PFSK-1 (cell line): ENCODE results near the gene FECH.

ENCODE experiments used
- FOXP2 ChIP-seq: optimal IDR thresholded peaks from 2 replicates; pipeline ENCODE3; 2011; ENCODE audit warnings: borderline replicate concordance, control low read depth, inconsistent platforms; ENCODE audit not compliant: insufficient read depth; ENCODE audit errors: extremely low read length, extremely low read depth
- POLR2AphosphoS5 ChIP-seq: IDR thresholded peaks from 2 replicates; pipeline ENCODE4 v1.6.1; 2012; ENCODE audit warnings: low read depth, mild to moderate bottlenecking, control low read depth, low read length, moderate library complexity
- SIN3A ChIP-seq: IDR thresholded peaks from 2 replicates; pipeline ENCODE4 v1.6.1; 2012; ENCODE audit warnings: mild to moderate bottlenecking, low read length, moderate library complexity, borderline replicate concordance; ENCODE audit not compliant: insufficient read depth
- TAF1 ChIP-seq: IDR thresholded peaks from 2 replicates; pipeline ENCODE4 v1.6.1; 2012; ENCODE audit warnings: low read length, control low read depth, borderline replicate concordance; ENCODE audit not compliant: insufficient read depth
- TF ChIP-seq, protein P1 (sequence below), 2 experiments: IDR thresholded peaks; 2 replicates each; pipeline versions ENCODE4 v1.6.1 to v1.8.0; 2011 to 2012; ENCODE audit warnings: low read depth in 2 of 2, low read length in 2 of 2, control low read depth in 1 of 2, inconsistent platforms in 1 of 2, mild to moderate bottlenecking in 1 of 2, moderate library complexity in 1 of 2; ENCODE audit not compliant: insufficient read depth in 1 of 2

The FECH gene

DNA sequence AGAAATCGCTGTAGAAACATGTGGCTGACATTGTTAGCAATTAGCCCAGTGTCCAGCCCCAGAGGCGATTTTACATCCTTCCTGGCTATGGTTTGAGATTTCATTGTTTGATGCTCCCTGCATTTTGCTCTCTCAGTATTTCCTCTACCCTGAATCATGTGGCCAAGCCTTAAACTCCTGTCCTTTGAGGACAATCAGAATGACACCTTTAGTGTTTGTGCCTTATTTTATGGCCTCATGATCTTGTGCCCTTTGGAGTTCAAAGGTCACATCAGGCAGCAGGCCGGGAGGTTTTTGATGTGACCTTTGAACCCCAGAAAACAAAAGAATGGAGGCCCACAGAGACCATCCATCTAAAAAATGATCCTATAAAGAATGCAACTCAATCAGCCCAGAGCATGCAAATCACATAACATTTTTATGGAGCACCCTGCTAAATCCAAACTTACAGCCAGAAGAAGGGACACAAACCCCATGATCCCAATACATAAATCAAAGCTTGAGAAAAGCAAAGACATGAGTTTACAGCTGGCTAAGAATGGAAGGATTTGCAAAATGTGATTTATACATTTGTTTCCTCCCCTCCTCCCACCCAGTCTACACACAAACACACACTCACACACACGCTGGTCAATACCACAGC, 52.5 kb downstream of the FECH start:
- TF ChIP-seq, protein P1, sequence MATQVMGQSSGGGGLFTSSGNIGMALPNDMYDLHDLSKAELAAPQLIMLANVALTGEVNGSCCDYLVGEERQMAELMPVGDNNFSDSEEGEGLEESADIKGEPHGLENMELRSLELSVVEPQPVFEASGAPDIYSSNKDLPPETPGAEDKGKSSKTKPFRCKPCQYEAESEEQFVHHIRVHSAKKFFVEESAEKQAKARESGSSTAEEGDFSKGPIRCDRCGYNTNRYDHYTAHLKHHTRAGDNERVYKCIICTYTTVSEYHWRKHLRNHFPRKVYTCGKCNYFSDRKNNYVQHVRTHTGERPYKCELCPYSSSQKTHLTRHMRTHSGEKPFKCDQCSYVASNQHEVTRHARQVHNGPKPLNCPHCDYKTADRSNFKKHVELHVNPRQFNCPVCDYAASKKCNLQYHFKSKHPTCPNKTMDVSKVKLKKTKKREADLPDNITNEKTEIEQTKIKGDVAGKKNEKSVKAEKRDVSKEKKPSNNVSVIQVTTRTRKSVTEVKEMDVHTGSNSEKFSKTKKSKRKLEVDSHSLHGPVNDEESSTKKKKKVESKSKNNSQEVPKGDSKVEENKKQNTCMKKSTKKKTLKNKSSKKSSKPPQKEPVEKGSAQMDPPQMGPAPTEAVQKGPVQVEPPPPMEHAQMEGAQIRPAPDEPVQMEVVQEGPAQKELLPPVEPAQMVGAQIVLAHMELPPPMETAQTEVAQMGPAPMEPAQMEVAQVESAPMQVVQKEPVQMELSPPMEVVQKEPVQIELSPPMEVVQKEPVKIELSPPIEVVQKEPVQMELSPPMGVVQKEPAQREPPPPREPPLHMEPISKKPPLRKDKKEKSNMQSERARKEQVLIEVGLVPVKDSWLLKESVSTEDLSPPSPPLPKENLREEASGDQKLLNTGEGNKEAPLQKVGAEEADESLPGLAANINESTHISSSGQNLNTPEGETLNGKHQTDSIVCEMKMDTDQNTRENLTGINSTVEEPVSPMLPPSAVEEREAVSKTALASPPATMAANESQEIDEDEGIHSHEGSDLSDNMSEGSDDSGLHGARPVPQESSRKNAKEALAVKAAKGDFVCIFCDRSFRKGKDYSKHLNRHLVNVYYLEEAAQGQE (IDR thresholded peaks at IDR 0.05; ENCODE audit: insufficient read depth in 1 of 2, low read depth in 2 of 2, low read length in 2 of 2), result no peak
- TF ChIP-seq FOXP2, result no peak
- TF ChIP-seq POLR2AphosphoS5, result no peak
- no peak for TF ChIP-seq SIN3A
- TF ChIP-seq TAF1, result no peak

DNA sequence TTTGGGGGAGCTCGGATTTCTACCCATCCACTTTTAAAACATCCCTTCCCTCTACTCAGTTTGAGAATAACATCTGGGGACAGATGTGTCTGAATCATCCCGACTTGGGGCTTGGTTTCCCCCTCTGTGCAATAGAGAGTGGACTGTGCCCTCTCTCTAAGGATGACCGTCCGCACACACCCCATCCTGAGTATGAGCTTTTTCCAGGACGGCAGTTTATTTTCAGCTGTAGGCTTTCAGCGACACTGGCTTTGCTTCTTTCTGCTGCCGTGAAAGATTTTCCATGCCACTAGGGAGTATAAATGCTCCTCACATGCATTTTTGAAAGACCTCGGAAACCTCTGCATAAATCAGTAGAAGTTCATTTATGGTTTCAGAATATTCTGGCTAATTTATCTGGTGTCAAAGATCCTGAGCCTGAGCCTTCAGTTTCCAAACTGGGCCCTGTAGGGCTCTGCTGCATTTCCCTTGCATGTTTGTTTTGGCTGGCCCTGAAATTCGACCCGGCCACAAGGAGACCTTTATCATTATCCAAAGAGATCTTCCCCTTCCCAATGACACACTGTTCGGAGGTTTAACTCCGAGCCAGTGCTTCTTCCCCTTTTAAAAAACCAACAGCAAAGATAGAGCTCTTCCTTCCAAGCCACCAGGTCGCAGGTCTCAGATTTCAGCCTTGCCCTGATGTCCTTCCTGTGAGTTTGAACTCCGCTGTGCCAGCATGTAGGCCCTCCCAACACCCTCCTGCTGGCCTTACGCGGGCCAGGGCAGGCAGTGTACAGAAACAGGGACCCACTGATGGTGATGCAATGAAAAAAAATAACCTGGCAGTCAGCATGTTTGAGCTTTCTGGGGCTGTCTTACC, 53.3 kb downstream of the FECH start:
- TF ChIP-seq POLR2AphosphoS5 (no peak), FOXP2 (no peak), TAF1 (no peak), SIN3A (no peak)
- TF ChIP-seq, protein P1 (IDR thresholded peaks at IDR 0.05; ENCODE audit: insufficient read depth in 1 of 2, low read depth in 2 of 2, low read length in 2 of 2), result no peak

DNA sequence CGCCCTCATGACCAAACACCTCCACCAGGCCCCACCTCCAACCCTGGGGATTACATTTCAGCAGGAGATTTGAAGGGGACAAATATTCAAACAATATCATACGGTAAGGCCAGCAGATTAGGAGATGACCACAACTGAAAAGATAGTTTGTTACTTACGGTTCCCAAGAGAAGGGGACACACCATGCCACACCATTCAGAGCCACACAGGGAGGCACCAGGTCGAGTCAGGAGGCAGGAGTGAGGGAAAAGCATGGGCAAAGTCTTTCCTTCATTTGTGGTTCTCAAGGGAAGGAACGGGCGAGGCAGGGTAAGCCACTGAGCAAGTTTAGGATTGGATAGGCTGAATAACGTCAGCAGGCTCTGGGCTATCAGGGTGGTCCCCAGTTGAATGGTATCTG, 57.4 kb downstream of the FECH start:
- TF ChIP-seq, protein P1 (IDR thresholded peaks at IDR 0.05; ENCODE audit: insufficient read depth in 1 of 2, low read depth in 2 of 2, low read length in 2 of 2), result no peak
- TF ChIP-seq SIN3A (no peak), POLR2AphosphoS5 (no peak), TAF1 (no peak), FOXP2 (no peak)

DNA sequence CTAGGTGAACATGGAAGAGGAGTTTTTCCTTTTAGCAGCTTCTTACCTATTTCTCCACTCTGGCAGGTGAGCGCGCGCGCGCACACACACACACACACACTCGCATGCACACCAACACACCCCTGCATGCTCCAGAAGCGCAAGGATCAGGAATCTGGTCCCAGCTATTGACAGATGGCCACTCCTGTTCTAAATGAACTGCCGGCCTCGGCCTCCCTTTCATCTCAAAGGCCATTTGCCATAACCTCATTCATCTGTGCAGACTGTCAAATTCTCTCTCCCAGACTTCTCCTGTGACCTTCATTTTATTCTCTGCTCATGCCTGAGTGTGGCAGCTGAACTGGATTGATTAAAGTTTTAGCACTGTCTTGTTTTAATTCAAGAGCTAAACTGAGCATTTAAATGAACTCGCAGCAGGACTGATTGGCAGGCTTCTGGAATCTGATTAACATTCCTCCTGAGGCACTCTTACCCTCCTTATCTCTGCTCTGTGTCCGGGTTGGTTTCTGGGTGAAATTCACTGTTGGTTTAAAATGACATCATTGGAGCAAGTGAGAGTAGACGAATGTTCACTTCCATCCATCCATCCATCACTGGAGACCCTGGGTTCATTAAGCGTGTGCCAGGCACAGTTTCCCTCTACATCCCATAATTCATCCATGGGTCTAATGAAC, 58.8 kb downstream of the FECH start:
- TF ChIP-seq FOXP2 (no peak), SIN3A (no peak), TAF1 (no peak), POLR2AphosphoS5 (no peak)
- TF ChIP-seq, protein P1 (IDR thresholded peaks at IDR 0.05; ENCODE audit: insufficient read depth in 1 of 2, low read depth in 2 of 2, low read length in 2 of 2), result no peak
